Stimulated activated CD8-positive, alpha-beta memory T cell treated with anti-CD3 and anti-CD28 coated beads, Interleukin-7, amount 100 ng/mL, for 48 hours (primary cell): ENCODE results near the gene ZBTB1.
"Not testable (repeated sequence)": the region's sequence is repeated elsewhere in the genome, so short reads cannot be mapped to it uniquely, and the experiment has no call there.

Experiments
- DNase-seq, 2 donors: peaks; one replicate each; pipeline ENCODE4 v3.0.0-alpha.2; 2020; ENCODE audit warnings: low read depth in 1 of 2; ENCODE audit errors: extremely low read depth in 1 of 2

Gene ZBTB1

DNA sequence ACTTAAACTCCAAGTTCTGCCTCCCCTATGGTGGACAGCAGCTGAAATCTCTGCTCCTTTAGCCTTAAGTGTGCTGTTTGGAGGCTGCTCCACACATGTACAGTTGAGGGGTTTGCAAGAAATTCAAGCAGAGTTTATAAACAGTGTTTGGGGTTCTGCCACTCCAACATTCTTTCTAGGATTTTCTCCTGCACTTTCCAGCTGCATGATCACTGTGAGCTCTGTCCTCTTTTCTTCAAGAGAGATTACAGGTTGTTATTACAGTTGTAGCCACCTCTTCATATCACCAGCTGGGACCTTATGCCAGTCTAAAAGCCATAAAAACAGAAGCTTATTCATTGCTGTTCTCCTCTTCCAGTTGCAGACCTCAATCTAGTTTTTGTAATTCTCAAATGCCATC lies 9.3 kb upstream of the ZBTB1 start:
- no peak for DNase-seq

DNA sequence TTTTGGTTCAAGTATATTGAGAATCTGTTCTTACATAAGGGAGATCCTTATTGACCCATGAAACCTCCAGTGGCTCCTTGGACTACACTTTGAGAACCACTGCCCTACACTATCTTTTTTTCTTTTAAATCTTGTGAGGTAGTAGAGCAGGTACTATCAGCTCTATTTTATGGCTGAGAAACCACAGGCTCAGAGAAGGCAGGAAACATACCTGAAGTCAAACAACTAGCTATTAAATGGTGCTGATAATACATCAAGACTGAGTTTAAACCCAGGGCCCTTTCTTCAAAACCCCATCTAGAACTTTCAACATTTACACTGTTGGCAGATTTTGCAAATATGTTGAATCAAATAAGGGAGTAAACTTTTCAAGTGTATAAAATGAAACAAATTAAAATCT lies 7.8 kb upstream of the ZBTB1 start:
- no peak for DNase-seq

DNA sequence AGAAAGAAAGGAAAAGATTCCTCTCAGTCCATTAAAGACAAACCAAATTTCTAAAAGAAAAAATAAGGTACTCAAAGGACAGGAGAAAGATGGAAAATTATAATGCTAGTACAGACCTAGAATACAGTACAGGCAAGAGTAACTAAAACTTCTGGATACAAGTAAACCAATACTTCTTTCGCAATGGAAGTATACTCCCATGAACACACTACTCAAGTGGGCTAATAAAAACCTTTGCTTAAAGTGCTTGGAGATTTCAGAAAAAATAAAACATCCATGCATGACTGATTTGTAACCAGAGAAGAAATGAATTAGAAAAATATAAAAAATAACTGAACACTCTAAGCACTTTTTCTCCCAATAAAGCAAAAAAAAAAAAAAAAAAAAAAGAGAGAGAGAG lies 4.5 kb upstream of the ZBTB1 start:
- no peak for DNase-seq

DNA sequence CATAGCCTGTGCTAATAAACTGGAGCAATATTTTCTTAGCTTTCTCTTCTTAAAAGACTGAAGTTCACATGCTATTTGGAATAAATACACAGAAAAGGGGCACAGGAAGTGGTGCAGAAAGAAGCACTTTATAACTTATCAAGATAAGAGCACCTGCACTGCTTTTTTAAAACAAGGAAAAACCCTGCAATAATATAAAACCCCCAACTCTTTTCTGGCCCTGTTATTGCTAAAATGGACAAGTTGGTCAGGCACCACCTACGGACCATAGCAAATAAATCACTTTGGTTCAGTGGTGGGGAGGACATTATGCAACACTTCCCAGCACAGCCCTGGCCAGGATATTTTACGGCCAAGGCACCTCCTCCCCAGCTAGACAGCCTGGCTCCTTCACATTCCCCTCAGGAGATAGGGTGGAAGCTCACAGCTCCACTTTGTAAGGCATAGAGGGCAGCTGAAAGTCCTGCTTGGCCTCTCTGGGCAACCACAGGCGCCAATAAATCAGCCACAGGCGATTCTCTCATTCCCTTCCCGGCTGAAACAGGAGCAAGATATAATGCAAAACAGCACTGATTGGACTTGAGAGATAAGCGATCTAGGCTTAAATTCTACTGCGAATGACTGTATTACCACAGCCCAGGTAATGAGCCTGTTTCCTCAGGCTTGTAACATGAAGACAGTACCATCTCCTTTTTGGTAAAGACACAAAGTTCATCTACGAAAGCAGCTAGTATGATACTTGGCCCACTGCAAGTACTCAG lies 3.0 kb upstream of the ZBTB1 start:
- DNase-seq: no peak

DNA sequence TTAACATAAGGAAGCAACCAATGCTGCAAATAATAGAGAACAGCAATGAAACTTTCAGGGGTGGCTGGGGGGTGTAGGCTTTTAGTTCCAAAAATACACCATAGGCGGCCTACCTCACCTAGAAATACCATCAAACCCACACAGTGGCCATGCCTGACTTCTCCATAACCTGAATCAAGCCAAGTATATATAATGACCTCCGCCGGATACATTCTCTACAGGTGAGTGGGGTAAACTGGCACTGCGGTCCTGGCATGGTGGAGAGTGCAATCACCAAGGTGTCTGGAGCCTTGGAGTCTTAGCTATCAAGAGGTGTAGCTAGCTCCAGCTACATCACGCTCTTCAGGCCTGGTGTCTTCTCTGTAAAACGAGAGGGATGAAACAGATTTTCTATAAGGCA lies 2.1 kb upstream of the ZBTB1 start:
- DNase-seq: no peak

DNA sequence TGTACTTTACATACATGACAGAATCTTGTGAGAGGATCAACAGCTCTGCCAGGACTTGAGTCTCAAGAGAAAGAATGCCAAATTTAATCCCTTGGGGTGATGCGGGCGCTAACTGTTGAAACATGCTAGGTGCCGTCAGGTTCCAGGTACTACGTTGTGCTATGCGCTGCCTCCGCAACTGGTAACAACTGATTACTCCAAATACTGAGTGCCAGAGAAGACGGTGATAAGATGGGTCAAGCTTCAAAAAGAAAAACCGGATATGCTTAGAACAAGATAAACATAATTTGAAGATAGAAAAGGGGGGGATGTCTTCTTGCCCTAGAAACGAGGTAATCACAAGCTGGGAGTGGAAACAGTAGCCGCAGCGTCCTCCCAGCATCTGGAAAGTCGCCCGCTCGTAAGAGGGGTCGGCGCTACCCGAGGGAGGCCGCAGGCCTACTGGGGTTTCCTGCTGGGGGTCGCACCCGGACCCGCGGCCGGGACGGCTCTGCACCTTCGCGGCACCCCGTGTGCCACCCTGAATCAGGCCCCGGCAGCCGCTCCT lies 1.6 kb upstream of the ZBTB1 start:
- no peak for DNase-seq

DNA sequence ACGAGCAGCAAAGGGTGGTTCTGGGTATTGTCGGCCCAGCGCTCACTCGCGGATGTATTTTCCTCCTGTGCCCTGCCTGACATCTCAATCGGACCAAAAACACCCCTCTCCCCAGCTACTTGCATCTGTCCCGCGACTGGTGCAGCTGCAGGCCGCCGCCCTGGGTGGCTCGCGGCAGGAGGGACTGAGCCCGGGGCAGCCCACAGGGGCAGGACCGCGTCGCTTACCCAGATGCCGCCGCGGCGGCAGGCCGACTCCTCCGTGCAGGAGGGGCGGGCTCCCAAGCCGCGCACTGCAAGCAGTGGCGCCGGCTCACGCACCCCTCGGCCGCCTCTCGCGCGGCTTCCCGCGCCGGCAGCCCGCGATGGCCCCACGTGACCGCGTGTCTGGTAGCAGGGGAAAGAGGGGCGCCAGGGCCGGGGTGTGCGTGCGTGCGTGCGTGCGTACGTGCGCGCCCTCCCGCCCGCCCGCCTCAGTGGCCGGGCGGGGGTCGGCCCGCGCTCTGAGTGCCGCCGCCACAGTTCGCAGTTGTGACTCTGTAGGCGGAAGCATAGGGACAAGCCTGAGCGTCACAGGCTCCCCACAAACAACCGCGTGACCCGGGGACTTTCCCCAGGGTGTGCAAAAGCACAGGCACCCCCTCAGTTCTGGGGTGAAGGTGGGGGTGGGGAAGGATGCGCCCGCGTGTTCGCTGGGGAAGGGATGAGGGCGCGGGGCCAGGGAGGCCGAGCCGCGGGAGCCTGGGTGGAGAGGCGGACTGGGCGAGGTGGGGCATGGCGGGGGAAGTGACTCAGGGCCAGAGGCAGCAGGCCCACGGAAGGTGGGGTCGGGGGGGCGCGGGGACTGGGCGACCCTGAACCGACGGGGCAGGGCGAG lies 898 bp upstream of the ZBTB1 start, which contains the start of gene ZBTB25:
TSS of gene ZBTB25 (minus strand) at position 405 of the 876 bp plus-strand sequence. CDS start 13,305 bp downstream, outside the sequence.
- DNase-seq: peak; percentile 85 to 93

DNA sequence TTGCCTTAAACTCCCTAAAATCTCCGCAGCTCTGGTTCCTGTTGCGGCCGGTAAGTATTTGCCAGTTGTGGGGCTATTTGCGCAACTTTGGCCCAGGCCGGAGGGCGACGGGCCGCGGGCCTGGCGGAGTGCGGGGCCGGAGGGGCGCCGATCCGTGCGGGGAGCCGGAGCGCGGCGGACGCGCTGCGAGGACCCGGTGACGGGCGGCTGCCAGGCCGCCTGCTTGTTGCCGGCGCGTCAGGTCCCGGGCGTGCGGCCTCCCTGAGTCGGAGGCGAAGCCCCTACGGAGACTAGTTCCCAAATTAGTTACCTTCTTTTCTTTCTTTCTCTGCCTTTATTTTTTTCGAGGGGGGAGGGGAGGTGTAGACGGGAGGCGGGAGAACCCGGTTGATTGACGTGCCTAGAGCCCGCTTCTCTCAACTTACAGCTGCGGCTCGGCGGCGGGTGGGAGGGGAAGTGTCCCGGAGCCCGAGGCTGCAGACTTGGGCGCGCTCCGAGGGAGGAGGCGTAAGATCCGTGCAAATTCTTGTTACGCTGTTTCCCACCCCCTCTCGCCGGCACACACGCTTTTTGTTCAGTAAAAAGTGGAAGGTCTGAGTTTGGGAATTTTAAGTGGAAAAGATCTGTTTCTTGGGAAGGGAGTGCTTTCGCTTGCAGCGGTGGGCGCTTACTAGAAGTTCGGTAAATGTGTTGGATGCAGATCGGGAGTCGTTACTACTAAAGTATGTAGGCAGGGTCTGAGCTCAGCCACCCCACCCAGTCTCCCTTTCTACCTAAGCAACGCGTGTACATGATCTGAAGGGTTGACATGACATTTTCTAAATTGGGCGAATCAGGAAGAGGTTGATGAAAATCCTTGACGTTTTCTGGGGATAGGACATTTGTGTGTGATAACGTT lies 576 bp downstream of the ZBTB1 start:
- peak; percentile 69 to 84 for DNase-seq

DNA sequence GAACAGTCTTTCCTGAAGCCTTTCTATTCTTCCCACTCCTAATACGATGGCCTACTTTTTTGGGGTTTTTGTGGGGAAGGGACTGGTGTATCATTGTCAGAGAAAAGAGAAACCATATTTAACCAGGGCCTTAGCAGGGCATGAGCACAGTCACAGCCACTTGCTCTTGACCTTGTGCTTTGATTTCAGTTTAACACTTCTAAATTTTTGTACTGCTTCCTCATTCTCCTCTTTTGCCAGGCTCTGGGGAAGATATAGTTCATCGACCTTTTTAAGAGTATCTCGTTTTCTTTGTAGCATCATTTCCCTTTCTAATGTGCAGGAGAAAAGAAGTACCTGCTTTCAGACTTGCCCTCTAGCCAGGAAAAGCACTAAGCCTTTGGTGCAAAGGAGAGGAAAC lies 2.2 kb downstream of the ZBTB1 start:
- DNase-seq: no peak

DNA sequence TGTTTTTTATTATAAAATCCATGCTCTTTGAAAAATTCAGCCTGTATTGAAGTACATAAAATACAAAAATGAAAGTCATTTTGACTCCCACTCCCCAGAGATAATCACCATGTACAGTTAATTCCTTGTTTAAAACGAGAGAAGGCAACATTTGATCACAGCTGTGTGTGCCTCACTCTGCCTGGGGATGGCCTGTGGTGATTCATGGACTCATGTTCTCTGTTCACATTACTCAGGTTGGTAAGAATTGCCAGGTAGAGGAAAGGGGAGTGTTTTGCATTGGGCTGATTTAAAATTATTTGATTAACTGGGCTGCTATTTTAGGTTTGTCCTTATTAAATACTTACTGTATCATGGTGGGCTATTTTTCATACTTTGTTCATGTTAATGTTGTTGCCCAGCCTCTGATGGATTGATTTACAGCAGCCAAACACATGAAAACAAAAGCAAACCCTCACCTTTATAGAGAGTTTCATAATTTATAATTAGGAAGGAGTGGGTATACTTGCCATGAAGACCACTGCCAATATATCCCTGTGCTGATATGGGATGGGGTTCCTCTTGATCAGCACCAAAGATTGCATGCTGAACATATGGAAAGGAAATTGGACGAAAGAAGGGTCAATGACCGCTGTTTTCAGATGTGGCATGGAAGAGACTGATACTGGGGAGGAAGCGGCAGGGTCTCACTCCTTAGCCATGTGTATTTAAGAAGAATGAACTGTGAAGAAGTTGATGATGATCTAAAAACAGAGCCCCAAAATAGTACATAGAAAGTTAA lies 3.0 kb downstream of the ZBTB1 start:
- no peak for DNase-seq

DNA sequence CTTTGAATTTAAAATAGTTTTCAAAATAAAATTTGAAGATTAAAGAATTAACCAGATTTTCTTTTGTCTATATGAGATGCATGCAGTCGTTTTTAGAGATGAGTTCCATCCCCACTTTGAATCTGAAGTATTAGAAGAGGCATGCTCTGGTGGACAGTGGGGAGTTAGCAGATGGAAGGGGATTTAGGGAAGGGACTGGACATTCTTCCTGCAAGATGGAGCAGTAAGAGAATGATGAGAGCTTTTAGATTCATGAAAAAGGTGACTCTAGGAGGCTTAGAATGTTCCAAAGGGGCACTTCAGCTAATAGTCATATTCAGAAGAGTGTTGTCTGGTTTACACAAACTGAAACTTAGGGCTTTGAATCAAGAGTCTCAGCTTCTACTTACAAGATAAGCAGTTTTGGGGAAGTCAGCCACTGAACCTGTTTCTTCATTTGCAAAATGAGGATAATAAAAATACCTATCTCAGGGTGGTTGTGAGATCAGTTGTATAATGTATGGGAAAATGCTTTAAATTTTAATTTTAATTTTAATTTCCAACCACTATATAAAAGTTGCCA lies 3.7 kb downstream of the ZBTB1 start:
- no peak for DNase-seq

DNA sequence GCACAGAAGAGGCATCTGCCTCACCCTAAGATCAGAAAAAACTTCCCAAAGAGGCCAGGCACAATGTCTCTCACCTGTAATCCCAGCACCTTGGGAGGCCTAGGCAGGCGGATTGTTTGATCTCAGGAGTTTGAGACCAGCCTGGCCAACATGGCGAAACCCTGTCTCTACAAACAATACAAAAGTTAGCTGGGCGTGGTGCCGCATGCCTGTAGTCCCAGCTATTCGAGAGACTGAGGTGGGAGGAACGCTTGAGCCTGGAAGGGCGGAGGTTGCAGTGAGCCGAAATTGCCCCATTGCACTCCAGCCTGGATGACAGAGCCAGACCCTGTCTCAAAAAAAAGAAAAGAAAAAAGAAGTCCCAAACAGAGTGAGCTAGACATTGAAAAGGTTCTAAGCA lies 4.5 kb downstream of the ZBTB1 start:
- DNase-seq: no peak

DNA sequence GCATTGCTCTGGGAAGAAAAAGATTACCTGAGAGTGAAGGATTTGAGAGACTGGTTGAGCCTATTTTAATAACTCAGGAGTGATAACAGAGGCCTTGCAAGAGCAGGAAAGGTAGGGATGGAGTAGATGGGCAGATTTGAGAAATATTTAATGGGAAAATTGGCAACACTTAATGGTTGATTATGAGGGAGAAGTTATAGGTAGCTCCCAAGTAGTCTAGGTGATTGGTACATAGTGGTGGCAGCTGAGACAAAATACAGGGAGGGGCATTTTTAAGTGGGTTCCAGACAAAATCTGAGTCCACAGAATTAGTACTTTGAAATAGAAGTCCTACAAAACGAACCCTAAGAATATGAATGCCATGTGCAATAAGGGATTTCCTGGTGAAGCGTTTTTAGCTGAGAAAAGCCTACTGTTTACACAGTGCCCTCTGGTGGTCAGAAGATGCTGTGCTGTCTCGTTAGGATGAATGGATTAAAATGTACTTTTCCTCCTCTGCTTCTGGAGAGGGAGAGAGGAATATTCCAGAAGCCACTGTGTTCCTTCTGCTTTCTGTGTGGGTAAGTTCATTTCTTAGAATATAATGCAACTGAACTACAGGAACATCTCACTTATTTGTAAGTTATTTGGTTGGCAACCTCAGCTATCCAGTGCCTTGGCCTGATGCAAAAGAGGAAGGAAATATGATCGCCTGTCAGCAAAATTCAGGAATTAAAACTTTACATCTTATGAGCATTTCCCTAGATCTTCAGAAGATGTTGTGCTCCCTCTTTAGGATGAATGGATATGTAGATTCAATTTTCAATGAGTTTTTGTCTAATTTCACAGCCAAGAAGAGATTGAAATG lies 6.5 kb downstream of the ZBTB1 start:
- peak in 1 of 2 donors; percentile 49 for DNase-seq

DNA sequence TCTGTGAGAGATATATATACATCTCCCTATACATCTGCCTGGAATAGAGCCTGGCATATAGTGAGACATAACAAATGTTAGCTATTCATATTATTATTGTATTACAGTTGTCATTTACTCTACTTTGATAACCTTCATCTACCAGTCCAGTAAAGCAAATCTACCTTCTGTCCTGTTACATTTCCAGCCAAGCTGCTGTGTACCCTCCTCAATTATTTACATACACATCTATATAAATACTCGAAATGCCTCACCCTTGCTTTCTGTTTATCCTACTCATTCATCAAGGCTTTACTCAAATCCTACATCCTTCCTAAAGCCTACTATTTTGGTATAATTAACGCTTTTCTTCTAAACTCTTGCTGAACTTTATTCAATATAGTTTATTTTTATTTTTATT lies 8.7 kb downstream of the ZBTB1 start:
- no peak for DNase-seq

DNA sequence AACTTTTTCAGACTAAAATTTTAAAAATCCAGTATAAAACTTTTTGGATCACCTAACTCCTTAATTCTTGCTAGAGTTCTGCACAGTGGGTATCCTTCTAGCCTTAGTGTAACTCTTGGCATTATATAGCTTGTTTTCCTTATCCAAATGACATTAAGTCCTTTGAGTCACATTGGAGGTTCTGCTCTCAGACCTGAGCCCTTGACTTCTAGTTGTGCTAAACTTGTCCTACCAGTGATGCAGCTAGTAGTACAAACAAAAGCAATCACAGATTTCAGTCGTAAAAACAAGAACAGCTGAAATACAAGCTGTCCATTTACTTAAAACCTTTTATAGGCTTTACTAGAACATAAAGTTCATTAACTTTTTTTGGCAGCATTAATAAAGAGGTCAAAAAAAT lies 10.5 kb downstream of the ZBTB1 start:
- DNase-seq: no peak

DNA sequence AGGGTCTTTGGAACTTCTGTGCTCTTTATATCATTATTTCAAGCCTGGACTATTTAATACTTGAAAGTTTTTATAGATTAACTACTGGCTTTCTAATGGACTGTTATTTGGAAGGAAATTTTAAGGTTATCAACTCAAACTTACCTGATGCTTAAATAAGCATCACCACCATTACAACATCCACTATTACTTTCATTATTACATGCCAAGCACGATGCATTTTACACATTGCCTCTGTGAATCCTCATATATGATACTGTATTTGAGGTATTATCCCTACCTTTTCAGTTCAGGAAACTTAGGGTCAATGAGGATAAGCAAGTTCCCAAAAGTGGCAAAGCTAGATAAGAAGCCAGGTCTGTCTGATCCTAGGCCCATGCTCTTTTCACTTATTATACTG lies 12.4 kb downstream of the ZBTB1 start:
- no peak for DNase-seq

DNA sequence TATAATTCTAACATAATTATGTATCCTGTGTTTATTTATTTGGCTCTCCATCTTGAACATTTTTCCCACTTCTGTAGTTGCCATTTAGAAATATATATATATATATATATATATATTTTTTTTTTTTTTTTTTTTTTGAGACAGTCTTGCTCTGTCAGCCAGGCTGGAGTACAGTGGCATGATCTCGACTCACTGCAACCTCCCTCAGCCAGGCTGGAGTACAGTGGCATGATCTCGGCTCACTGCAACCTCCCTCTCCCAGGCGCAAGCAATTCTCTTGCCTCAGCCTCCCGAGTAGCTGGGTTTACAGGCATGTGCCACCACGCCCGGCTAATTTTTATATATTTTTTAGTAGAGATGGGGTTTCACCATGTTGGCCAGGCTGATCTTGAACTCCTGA lies 13.1 kb downstream of the ZBTB1 start:
- DNase-seq: not testable (repeated sequence)

DNA sequence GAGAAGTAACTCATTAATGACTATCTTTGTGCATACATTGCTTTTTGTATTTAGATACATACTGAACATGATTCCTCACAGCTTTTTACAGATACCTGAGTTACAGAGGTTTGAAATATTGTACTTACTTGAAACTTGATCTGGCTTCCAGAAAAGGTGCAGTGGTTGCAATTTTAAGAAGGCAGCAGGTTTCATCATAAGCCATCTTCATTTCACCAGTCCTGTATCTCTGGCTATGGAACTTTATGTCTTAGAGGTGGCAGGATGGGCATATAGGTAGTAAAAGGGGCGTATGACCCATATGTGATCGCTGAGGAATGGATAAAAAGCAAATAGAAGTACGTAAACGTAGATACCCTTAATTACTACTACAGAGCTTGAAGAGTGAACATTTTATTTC lies 13.7 kb downstream of the ZBTB1 start:
- no peak for DNase-seq

DNA sequence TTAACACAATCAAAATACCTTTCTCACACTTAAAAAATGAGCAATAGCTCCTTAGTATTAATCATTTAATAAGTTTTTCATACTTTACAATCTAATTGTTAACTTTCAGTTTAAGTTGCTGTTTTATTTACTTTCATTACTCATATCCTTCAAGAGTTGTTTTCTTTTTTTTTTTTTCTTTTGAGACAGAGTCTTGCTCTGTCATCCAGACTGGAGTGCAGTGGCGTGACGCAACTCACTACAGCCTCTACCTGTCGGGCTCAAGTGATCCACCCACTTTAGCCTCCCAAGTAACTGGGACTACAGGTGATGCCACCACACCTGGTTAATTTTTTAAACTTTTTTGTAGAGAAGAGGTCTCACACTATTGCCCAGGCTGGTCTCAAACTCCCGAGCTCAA lies 16.1 kb downstream of the ZBTB1 start:
- DNase-seq: no peak
